ENCODE data around the gene DLGAP1. TPM values are rescaled to one million over a fixed set of nuclear protein-coding genes. Genes with fewer than 3 reads are reported as not detected.

Gene DLGAP1
- total and polyA plus RNA-seq, 2 donors (not counting 1 experiment from before 2014, with no cell fraction given): 0.07 to 0.61 TPM

DNA sequence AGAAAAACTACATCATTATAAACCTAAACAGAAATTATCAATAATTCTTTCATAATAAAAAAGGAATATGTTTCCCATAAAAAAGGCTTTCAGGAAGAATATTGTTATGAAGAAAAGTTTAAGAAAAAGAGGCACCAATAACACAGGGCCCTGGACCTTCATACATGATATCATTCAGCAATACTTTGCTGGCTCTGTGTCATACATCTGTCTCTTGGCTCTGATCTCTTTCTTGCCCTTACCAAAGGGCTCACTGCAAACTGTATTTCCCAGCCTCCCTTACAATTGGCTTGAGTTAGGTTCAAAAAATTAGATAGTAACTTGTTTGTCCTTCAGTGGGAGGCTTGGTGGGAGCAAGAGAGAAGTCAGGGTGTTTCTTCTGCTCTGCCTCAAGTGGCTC is 506.1 kb downstream of the DLGAP1 start:
- H2AFZ ChIP-seq (ENCODE audit: insufficient read depth, low read depth, low read length, poor library complexity, severe bottlenecking): no peak overlapping the region
- no peak overlapping the region for H3K4me2 ChIP-seq (replicated peaks; ENCODE audit: low read depth, low read length, poor library complexity, severe bottlenecking)
- CTCF ChIA-PET: no interaction called here
- H3K4me1 Mint-ChIP-seq: no peaks in the 10 kb centered on the region
- no peaks in the 10 kb centered on the region for H3K9me3 ChIP-seq (ENCODE audit: control extremely low read depth in 1 of 3, control insufficient read depth in 2 of 3, insufficient read depth in 1 of 3, low read length in 2 of 3)
- ATAC-seq (ENCODE audit: low read depth) (no peak), DNase-seq (no peak)
- H3K4me1 ChIP-seq (ENCODE audit: control insufficient read depth in 2 of 2, insufficient read depth in 2 of 2, low read length in 2 of 2): no peaks in the 10 kb centered on the region
- intact Hi-C loops (cut with micrococcal nuclease): no loop called here
- POLR2A ChIA-PET: no interaction called here
- no peak for TF ChIP-seq CTCF (IDR thresholded peaks at IDR 0.05)
- TF ChIP-seq EZH2 (IDR thresholded peaks at IDR 0.05; ENCODE audit: borderline replicate concordance, insufficient read depth, low read depth, low read length, poor library complexity, severe bottlenecking): no peak
- no peaks in the 10 kb centered on the region for H3K79me2 ChIP-seq (ENCODE audit: control insufficient read depth, insufficient read depth, low read length)
- no peaks in the 10 kb centered on the region for H4K20me1 ChIP-seq (ENCODE audit: control insufficient read depth, insufficient read depth, low read length, poor library complexity, severe bottlenecking)
- H3K4me3 ChIP-seq (ENCODE audit: control extremely low read depth in 1 of 5, extremely low read depth in 1 of 5, insufficient read depth in 1 of 5, low read depth in 2 of 5, low read length in 4 of 5): no peak overlapping the region
- H3K27ac ChIP-seq (ENCODE audit: low read length in 2 of 2): no peak overlapping the region
- H3K36me3 ChIP-seq (replicated peaks in 1 of 2; ENCODE audit: control extremely low read depth in 1 of 2, control insufficient read depth in 1 of 2, extremely low read depth in 1 of 2, insufficient read depth in 2 of 2, low read length in 1 of 2): no peaks in the 10 kb centered on the region
- no peaks in the 10 kb centered on the region for H3K27me3 ChIP-seq (replicated peaks in 1 of 4; ENCODE audit: control extremely low read depth in 1 of 4, control insufficient read depth in 3 of 4, insufficient read depth in 4 of 4, low read length in 3 of 4)
- peaks cover 3% of the 10 kb centered on the region for H3K9me3 Mint-ChIP-seq (ENCODE audit: insufficient read depth)
- no peak overlapping the region for H3K27ac Mint-ChIP-seq
- H3K27me3 Mint-ChIP-seq: no peaks in the 10 kb centered on the region
- no peak overlapping the region for H3K9ac ChIP-seq (ENCODE audit: low read length)
- H3K4me3 Mint-ChIP-seq: no peak overlapping the region

GRCh38 chr18:3947383-3947782 is 507.7 kb downstream of the DLGAP1 start:
- H3K27ac ChIP-seq (ENCODE audit: low read length in 2 of 2): no peak overlapping the region
- no peaks in the 10 kb centered on the region for H3K36me3 ChIP-seq (replicated peaks in 1 of 2; ENCODE audit: control extremely low read depth in 1 of 2, control insufficient read depth in 1 of 2, extremely low read depth in 1 of 2, insufficient read depth in 2 of 2, low read length in 1 of 2)
- ChIA-PET CTCF (no interaction called here), POLR2A (no interaction called here)
- intact Hi-C loops (cut with micrococcal nuclease): no loop called here
- no peaks in the 10 kb centered on the region for H3K4me1 ChIP-seq (ENCODE audit: control insufficient read depth in 2 of 2, insufficient read depth in 2 of 2, low read length in 2 of 2)
- no peak overlapping the region for H3K4me3 ChIP-seq (ENCODE audit: control extremely low read depth in 1 of 5, extremely low read depth in 1 of 5, insufficient read depth in 1 of 5, low read depth in 2 of 5, low read length in 4 of 5)
- ATAC-seq (ENCODE audit: low read depth): no peak
- H3K79me2 ChIP-seq (ENCODE audit: control insufficient read depth, insufficient read depth, low read length): no peaks in the 10 kb centered on the region
- no peak overlapping the region for H3K9ac ChIP-seq (ENCODE audit: low read length)
- H4K20me1 ChIP-seq (ENCODE audit: control insufficient read depth, insufficient read depth, low read length, poor library complexity, severe bottlenecking): no peaks in the 10 kb centered on the region
- TF ChIP-seq CTCF (IDR thresholded peaks at IDR 0.05) (no peak), EZH2 (IDR thresholded peaks at IDR 0.05; ENCODE audit: borderline replicate concordance, insufficient read depth, low read depth, low read length, poor library complexity, severe bottlenecking) (no peak)
- Mint-ChIP-seq H3K9me3 (ENCODE audit: insufficient read depth) (no peaks in the 10 kb centered on the region), H3K27me3 (no peaks in the 10 kb centered on the region), H3K4me3 (no peak overlapping the region), H3K4me1 (no peaks in the 10 kb centered on the region), H3K27ac (no peak overlapping the region)
- H3K27me3 ChIP-seq (replicated peaks in 1 of 4; ENCODE audit: control extremely low read depth in 1 of 4, control insufficient read depth in 3 of 4, insufficient read depth in 4 of 4, low read length in 3 of 4): peaks cover 0 to 2% (median under 1%) of the 10 kb centered on the region in 4 experiments
- no peak for DNase-seq
- no peak overlapping the region for H3K4me2 ChIP-seq (replicated peaks; ENCODE audit: low read depth, low read length, poor library complexity, severe bottlenecking)
- no peaks in the 10 kb centered on the region for H3K9me3 ChIP-seq (ENCODE audit: control extremely low read depth in 1 of 3, control insufficient read depth in 2 of 3, insufficient read depth in 1 of 3, low read length in 2 of 3)
- no peak overlapping the region for H2AFZ ChIP-seq (ENCODE audit: insufficient read depth, low read depth, low read length, poor library complexity, severe bottlenecking)
- WGBS (ENCODE audit: insufficient coverage): 68% methylated on average over 2 of the region's 3 CpGs
